NCI-H748 (cell line): ENCODE data around the gene ANGEL2.
"Not testable (repeated sequence)": the region's sequence is repeated elsewhere in the genome, so short reads cannot be mapped to it uniquely, and the experiment has no call there.

Source experiments
- DNase-seq: peaks from one replicate; lab custom pipeline; 2025; ENCODE audit not compliant: unreplicated experiment; lab: John Stamatoyannopoulos, UW

Gene ANGEL2

GRCh38 chr1:213020016-213020415, 4.3 kb upstream of the ANGEL2 start:
- DNase-seq = no peak

- no peak for DNase-seq
Observed at GRCh38 chr1:213019450-213019849, 3.8 kb upstream of the ANGEL2 start.

GRCh38 chr1:213017447-213018273, 2.0 kb upstream of the ANGEL2 start:
- DNase-seq = no peak

DNA sequence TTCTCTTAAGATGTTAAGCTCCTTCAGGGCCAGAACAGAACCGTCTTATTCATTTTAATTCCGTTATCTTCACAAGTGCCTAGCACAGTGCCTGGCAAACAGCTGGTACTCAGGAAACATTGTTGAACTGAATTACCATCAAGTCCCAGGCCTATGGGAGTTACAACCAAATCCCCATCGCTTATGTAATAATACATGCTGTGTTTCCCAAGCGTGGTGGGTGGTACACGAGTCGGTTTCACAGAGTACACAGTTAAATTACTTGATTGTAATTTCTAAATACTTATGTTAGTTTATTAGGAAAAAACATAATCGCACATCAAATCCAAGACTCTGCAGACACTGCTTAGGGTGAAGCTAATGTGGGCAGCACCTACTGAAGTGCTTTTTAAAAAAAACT, 1.0 kb downstream of the ANGEL2 start:
- peak; percentile 32 for DNase-seq

DNA sequence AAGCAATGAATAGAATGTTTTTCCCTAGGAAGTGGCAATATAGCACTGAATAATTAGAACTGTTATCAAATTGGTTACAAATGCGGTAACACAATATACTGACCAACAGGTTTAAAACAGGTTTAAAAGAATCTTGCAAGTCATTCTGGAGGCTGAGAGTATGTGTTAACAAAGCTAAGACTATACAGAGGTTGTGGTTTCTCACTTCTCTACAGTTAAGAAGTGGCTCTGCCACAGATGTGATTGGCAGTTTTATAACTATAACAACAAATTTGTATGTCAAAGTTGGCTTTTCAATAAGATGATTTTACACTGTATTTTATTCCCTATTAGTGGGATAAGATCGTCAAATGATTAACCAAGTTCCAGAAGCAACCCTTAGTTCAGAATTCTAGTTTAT, 7.1 kb downstream of the ANGEL2 start:
- no peak for DNase-seq

- no peak for DNase-seq
Observed at GRCh38 chr1:213003256-213003655, 12.4 kb downstream of the ANGEL2 start.

DNA sequence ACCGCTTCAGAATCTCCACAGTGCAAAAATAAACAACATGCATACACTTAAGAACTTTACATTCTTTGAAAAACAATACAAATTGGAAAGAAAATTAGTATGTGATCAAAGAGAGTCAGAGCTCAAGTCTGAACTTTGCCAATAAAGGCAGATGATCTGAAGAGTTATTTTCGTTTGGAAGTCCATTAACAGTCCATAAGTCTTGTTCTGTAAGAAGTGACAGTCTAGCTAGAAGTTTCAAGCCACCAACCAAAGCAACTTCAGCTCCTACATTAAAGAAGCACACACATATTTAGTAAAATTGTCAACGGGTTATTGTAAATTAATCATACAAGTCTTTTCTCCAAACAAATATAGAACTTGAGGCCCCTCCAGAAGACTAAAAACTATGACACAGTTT, 20.7 kb downstream of the ANGEL2 start:
- no peak for DNase-seq

DNA sequence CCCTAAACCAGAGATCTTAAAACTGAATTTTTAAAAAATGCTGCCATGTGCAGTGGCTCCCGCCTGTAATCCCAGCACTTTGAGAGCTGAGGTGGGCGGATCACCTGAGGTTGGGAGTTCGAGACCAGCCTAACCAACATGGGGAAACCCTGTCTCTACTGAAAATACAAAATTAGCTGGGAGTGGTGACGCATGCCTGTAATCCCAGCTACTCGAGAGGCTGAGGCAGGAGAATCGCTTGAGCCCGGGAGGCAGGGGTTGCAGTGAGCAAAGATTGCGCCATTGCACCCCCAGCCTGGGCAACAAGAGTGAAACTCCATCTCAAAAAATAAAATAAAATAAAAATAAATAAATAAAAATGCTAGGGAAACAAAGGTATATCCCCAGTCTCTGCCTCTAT, 21.7 kb downstream of the ANGEL2 start:
- DNase-seq = not testable (repeated sequence)

DNA sequence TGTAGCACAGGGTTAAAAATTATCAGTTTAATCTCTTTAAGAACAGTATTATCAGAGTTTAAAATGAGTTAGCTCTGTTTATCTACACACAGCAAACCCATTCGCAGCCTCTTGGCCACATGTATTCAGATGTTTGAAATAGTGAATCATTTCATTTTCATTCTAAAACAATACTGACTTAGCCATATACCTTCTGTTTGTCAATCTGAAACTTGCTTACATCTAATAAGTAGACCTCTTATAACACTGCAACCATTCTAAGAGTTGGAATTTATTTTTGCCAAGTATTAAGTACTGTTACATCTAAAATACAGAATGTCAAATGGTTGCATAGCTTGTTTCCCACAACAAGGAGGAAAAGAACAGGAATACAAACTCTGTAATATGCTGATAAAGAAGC, 25.4 kb downstream of the ANGEL2 start:
- DNase-seq = no peak

DNA sequence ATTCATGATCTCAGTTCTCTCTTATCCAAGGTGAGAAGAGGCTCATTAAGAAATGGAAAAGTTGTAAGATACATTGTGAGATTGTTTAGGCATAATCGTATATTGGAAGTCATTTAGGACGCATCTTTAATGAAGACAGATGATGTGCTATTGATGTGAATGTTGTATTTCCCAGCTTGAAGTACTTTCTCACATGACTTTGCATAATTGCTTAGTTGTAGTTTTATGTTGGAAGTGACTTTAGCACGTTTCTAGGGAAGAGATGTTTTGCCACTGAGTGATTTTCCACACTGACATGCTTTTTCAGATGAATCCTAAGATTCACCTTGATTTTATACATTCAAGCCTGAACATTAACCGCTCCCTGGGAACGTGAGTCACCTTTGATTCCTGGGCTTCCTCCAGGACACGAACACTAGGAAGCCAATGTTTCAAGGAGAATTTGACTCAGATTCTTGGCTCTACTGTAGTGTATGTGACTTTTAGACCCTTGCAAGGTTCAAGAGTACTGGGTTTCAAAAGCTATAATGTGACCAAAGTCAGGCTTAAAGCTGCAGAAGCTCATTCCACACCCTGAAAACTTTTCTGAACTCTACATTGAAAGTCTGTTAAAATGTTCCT, 27.9 kb downstream of the ANGEL2 start:
- no peak for DNase-seq

- DNase-seq = no peak
Observed at GRCh38 chr1:212986551-212986950, 29.1 kb downstream of the ANGEL2 start.

DNA sequence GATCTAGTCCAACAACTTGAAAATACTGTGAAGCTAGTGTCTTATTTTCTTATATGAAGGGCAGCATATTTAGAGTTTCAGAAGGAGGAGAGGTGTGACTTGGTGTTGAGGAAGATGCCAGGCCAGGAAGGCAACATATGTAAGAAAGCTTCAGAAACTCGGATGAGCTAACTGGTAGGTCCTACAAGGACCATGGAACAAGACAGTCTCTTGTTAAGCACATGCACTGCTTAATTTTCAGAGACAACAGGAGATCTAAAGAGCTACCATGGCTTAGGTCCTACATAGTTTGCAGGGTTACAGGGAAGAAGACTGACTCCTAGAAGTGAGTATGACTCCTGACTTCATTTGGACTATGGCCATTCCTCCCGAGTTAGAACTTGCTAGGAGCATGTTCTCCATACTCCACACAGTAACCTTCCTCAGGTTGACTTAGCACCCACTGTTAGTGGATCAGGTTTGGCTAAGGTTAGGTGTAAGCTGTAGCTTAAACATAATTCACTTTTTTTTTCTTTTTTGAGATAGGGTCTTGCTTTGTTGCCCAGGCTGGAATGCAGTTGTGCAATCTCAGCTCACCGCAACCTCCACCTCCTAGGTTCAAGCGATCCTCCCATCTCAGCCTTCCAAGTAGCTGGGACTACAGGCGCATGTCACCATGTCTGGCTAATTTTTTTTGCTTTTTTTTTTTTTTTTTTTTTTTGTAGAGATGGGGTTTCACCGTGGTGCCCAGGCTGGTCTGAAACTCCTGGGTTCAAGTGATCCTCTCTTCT, 31.0 kb downstream of the ANGEL2 start:
- no peak for DNase-seq

DNA sequence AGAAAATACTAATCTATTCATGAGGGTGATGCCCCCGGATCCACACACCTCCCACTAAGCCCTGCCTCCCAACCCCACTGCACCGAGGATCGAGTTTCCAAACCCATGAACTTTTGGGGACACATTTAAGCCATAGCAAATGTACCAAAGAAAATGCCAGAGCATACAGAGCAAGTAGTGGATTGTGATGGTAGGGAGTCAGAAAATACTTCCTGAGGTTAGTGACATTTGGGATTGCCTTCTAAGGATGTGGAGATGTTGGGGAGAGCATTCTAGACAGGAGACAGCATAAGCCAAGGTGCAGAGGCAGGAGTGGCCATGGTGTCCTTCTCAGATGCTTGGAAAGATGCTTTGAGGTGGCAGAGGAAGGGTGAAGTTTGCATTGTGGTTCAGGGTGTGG, 32.2 kb downstream of the ANGEL2 start:
- no peak for DNase-seq

DNA sequence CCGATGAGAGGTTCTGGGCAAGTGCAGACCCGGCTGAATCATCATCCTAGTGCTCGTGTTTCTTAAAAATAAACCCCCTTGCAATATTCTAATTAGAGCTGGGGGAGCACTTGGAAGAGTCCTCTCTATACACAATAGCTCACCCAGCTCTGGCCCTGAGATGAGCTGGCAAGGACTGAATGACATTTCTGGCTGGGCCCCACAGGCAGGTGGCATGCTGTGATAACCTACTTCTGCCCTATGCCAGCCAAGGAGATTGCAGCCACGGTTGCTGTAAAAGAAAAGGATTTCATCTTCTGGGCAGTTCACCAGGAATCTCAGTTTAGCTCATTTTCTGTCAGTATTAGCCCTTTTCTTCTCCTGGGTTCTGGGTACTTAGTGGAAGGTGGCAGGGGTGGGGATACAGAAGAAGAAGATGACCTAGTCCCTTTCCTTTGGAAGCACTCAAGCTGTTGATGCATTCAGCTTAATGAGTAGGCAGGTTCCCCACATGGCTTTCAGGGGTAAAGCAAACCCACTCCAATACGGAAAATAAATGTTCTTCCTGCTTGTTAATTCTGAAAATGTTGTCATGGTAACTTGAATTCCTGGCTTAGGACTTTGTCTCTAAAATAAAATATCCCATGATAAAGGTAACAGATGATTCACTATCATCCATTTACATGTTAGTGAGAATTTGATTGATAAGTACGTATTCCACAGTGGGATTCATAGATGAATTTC, 33.1 kb downstream of the ANGEL2 start:
- DNase-seq = no peak

GRCh38 chr1:212981571-212982328, 33.9 kb downstream of the ANGEL2 start:
- no peak for DNase-seq

DNA sequence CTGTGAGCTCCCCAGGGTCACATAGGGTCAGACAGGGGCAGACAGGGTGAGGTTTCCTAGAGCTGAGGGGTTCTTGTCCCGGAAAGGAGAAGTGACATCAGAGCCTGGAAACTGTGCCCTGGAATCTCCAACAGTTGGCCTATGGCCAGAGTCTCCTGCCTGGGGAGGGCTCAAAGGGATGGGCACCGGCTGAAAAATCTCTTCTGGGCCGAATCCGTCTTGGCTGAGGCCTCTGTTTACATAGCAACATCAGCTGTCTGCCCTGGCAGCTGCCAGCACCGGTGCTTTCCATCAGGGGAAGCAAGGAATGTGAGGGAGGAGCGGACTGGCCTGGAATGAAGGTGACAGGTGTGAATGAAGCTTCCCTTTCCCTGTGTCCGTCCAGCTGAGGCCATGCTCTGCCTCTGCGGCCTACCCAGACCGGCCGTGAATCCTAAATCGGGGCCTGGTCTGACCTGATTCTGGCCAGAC, 34.6 kb downstream of the ANGEL2 start:
- DNase-seq = peak; percentile 2

- DNase-seq = no peak
Observed at GRCh38 chr1:212980123-212980785, 35.4 kb downstream of the ANGEL2 start.

GRCh38 chr1:212979340-212980122, 36.1 kb downstream of the ANGEL2 start:
- DNase-seq = no peak
